Raji (cell line): ENCODE data around the gene CASP8AP2.

ENCODE experiments used
- POLR2A ChIP-seq: IDR thresholded peaks from 2 replicates; pipeline ENCODE4 v1.6.1; 2011; ENCODE audit warnings: low read depth, low read length, control low read depth; ENCODE audit not compliant: insufficient read depth

Gene CASP8AP2

GRCh38 chr6:89829472-89830169, at the start of gene CASP8AP2:
Gene CASP8AP2 (plus strand): TSS chr6:89829880.
- TF ChIP-seq POLR2A = peak; percentile 88

GRCh38 chr6:89781070-89782034, 48.3 kb upstream of the CASP8AP2 start:
- TF ChIP-seq POLR2A = no peak

- TF ChIP-seq POLR2A = no peak
These were observed 47.5 kb upstream of the CASP8AP2 start for GRCh38 chr6:89782222-89782621.

- no peak for TF ChIP-seq POLR2A
These were observed 44.8 kb upstream of the CASP8AP2 start for GRCh38 chr6:89784838-89785237.

- TF ChIP-seq POLR2A = no peak
These were observed 42.7 kb upstream of the CASP8AP2 start for GRCh38 chr6:89786970-89787369.

GRCh38 chr6:89787660-89788328, 41.9 kb upstream of the CASP8AP2 start:
- no peak for TF ChIP-seq POLR2A

GRCh38 chr6:89789980-89790379, 39.7 kb upstream of the CASP8AP2 start:
- TF ChIP-seq POLR2A = no peak

- TF ChIP-seq POLR2A = no peak
These were observed 39.3 kb upstream of the CASP8AP2 start for GRCh38 chr6:89790403-89790802.

- TF ChIP-seq POLR2A = no peak
These were observed 36.8 kb upstream of the CASP8AP2 start for GRCh38 chr6:89792881-89793280.

- no peak for TF ChIP-seq POLR2A
These were observed 36.1 kb upstream of the CASP8AP2 start for GRCh38 chr6:89793586-89793985.

GRCh38 chr6:89794324-89794723, 35.4 kb upstream of the CASP8AP2 start:
- no peak for TF ChIP-seq POLR2A

GRCh38 chr6:89797317-89797716, 32.4 kb upstream of the CASP8AP2 start:
- no peak for TF ChIP-seq POLR2A

- no peak for TF ChIP-seq POLR2A
These were observed 30.6 kb upstream of the CASP8AP2 start for GRCh38 chr6:89799096-89799495.

GRCh38 chr6:89799756-89800155, 29.9 kb upstream of the CASP8AP2 start:
- TF ChIP-seq POLR2A = no peak

GRCh38 chr6:89803271-89803670, 26.4 kb upstream of the CASP8AP2 start:
- TF ChIP-seq POLR2A = no peak
